ENCODE measurements around the gene NDUFB10.
"Not testable (repeated sequence)": the region's sequence is repeated elsewhere in the genome, so short reads cannot be mapped to it uniquely, and the experiment has no call there.

The NDUFB10 gene

DNA sequence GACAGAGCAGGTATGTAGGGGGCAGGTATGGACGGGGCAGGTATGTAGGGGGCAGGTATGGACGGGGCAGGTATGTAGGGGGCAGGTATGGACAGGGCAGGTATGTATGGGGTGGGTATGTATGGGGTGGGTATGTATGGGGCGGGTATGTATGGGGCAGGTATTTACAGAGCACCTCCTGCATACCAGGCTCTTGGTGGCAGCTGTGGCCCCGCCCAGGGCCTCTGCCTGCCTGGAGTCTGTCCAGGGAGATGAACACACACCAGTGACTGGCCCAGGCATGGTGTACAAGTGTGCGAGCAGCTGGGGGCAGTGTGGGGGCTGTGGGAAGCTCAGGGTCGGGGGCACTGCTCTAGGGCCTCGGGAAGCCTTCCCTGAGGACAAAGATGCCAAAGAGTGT is 9.3 kb upstream of the NDUFB10 start:
- no peak for DNase-seq (ENCODE audit: low spot score)
- TF ChIP-seq, protein P1, sequence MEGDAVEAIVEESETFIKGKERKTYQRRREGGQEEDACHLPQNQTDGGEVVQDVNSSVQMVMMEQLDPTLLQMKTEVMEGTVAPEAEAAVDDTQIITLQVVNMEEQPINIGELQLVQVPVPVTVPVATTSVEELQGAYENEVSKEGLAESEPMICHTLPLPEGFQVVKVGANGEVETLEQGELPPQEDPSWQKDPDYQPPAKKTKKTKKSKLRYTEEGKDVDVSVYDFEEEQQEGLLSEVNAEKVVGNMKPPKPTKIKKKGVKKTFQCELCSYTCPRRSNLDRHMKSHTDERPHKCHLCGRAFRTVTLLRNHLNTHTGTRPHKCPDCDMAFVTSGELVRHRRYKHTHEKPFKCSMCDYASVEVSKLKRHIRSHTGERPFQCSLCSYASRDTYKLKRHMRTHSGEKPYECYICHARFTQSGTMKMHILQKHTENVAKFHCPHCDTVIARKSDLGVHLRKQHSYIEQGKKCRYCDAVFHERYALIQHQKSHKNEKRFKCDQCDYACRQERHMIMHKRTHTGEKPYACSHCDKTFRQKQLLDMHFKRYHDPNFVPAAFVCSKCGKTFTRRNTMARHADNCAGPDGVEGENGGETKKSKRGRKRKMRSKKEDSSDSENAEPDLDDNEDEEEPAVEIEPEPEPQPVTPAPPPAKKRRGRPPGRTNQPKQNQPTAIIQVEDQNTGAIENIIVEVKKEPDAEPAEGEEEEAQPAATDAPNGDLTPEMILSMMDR (IDR thresholded peaks at IDR 0.05; ENCODE audit: extremely low read depth, missing control alignments): no peak

GRCh38 chr16:1950559-1950958 is 8.8 kb upstream of the NDUFB10 start:
- no peak for DNase-seq (ENCODE audit: low spot score)
- TF ChIP-seq, protein P1 (IDR thresholded peaks at IDR 0.05; ENCODE audit: extremely low read depth, missing control alignments): no peak

DNA sequence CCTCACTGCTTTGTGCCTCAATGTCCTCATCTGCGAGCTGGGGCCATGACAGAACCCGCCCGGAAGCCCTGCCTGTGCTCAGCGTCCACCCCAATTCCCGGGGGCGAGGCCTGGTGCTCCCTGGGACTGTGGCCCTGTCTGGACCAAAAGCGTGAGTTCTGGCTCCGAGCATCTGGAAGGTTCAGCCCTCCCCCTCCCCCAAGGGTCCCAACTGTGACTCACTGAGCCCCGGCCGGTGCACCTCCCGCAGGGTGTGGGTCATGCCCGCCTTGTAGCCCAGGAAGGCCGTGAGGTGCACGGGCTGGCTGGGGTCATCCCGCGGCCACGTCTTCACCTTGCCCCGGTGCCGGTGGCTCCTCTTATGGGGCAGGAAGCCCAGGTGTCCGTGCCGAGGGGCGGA is 5.6 kb upstream of the NDUFB10 start:
- TF ChIP-seq, protein P1 (IDR thresholded peaks at IDR 0.05; ENCODE audit: extremely low read depth, missing control alignments): no peak
- DNase-seq (ENCODE audit: low spot score): no peak

- DNase-seq (ENCODE audit: low spot score): not testable (repeated sequence)
These were observed 1.8 kb upstream of the NDUFB10 start for GRCh38 chr16:1957434-1958142.

DNA sequence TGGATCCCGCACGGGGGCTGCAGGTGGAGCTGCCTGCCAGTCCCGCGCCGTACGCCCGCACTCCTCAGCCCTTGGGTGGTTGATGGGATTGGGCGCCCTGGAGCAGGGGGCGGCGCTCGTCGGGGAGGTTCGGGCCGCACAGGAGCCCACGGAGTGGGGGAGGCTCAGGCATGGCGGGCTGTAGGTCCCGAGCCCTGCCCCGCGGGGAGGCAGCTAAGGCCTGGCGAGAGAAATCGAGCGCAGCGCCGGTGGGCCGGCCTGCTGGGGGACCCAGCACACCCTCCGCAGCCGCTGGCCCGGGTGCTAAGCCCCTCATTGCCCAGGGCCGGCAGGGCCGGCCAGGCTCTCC is 1.2 kb upstream of the NDUFB10 start:
- DNase-seq (ENCODE audit: low spot score): not testable (repeated sequence)

GRCh38 chr16:1958715-1959268 is 546 bp upstream of the NDUFB10 start:
- TF ChIP-seq, protein P1 (IDR thresholded peaks at IDR 0.05; ENCODE audit: extremely low read depth, missing control alignments): no peak
- no peak for DNase-seq (ENCODE audit: low spot score)

GRCh38 chr16:1960665-1961630 is 1.6 kb downstream of the NDUFB10 start:
- DNase-seq (ENCODE audit: low spot score): no peak
- TF ChIP-seq, protein P1 (IDR thresholded peaks at IDR 0.05; ENCODE audit: extremely low read depth, missing control alignments): no peak

DNA sequence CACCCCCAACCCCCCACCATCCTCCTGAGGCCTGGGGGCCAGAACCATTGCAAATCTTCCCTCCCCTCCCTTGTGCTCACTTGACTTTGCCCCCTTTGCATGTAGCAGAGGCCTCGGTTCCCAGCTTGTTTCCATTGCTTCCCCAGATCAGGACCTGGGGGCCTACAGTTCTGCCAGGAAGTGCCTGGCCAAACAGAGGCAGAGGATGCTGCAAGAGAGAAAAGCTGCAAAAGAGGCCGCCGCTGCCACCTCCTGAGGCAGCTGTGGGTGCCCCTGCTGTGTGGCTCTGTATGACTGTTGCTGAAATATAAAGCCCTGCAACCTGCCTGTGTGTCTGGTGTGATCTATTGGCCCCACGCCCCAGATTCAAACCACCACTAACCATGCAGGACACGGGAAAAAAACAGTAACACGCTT is 2.3 kb downstream of the NDUFB10 start:
- TF ChIP-seq, protein P1 (IDR thresholded peaks at IDR 0.05; ENCODE audit: extremely low read depth, missing control alignments): no peak
- DNase-seq (ENCODE audit: low spot score): no peak

- not testable (repeated sequence) for DNase-seq (ENCODE audit: low spot score)
These were observed 3.1 kb downstream of the NDUFB10 start for GRCh38 chr16:1962161-1963153.
